Peyer's patch (tissue), 4 donors: Measurements from ENCODE around the gene FBXL4. TPM values are rescaled to one million over a fixed set of nuclear protein-coding genes. Genes with fewer than 3 reads are reported as not detected.

Source experiments
- DNase-seq, 3 donors: peaks; one replicate each; pipeline ENCODE4 v3.0.0-alpha.2; 2017 to 2019
- H3K27ac ChIP-seq, 4 donors: fragments of 200-600 bp; sonication (generic); one replicate each; pipeline ENCODE4 v1.5.1; 2016 to 2019
- H3K27me3 ChIP-seq, 2 donors: fragments of 200-600 bp; sonication (generic); one replicate each; pipeline ENCODE4 v1.5.1; 2019
- H3K36me3 ChIP-seq, 3 donors: fragments of 200-600 bp; sonication (generic); one replicate each; pipeline ENCODE4 v1.5.1; 2016 to 2019
- H3K4me1 ChIP-seq, 4 donors: fragments of 200-600 bp; sonication (generic); one replicate each; pipeline ENCODE4 v1.5.1; 2016 to 2019
- H3K4me3 ChIP-seq, 4 donors: fragments of 200-600 bp; sonication (generic); 1 replicate in 3 of 4; 2 replicates in 1 of 4; pipeline ENCODE4 v1.5.1; 2016 to 2019; ENCODE audit warnings: mild to moderate bottlenecking in 1 of 4
- H3K9me3 ChIP-seq, 4 donors: fragments of 200-600 bp; sonication (generic); one replicate each; pipeline ENCODE4 v1.5.1; 2016 to 2019; ENCODE audit warnings: mild to moderate bottlenecking in 1 of 4
- POLR2A ChIP-seq, 2 donors: fragments of 450-650 bp; IDR thresholded peaks; one replicate each; pipeline ENCODE4 v1.5.1; 2017; ENCODE audit warnings: antibody characterized with exemption in 2 of 2, mild to moderate bottlenecking in 2 of 2, moderate library complexity in 2 of 2
- total RNA-seq, 4 donors: library from RNA; depleted of rRNA; stranded (reverse); fragments of >200 nt; gene quantifications; one replicate each; pipeline ENCODE4 v1.1.0, GENCODE V29; 2016
- TF ChIP-seq, protein P1 (sequence below), 6 experiments: fragments of 450-650 bp in 4 of 6; fragments of 200-600 bp in 2 of 6; sonication (generic) in 1 of 6; IDR thresholded peaks; one replicate each; pipeline ENCODE4 v1.5.1; 2017 to 2019; ENCODE audit warnings: antibody characterized with exemption in 6 of 6, mild to moderate bottlenecking in 3 of 6, moderate library complexity in 1 of 6

The FBXL4 gene
- total RNA-seq, 4 donors from 2014 or later, result 19.1 to 24.8 (median 21.2) TPM

DNA sequence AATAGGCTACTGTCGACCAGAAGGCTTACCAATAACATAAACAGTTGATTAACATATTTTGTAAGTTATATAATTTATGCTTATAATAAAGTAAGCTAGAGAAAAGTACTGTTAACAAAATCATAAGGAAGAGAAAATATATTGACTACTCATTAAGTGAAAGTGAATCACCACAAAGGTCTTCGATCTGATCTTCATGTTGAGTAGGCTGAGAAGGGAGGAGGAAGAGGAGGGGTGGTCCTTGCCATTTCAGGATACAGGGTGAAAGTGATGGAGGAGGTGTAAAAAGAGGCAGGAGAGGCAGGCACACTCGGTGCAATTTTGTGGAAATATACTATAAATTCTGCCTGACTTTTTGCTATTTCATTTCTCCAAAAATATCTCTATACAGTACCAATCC lies 10.4 kb downstream of the FBXL4 start:
- Histone ChIP-seq H3K27ac (no peak overlapping the region), H3K4me3 (no peak overlapping the region), H3K27me3 (no peaks in the 10 kb centered on the region), H3K36me3 (no peaks in the 10 kb centered on the region), H3K9me3 (peaks cover 0 to 4% (median 0%) of the 10 kb centered on the region in 4 donors), H3K4me1 (no peaks in the 10 kb centered on the region)
- no peak for DNase-seq
- TF ChIP-seq, protein P1, sequence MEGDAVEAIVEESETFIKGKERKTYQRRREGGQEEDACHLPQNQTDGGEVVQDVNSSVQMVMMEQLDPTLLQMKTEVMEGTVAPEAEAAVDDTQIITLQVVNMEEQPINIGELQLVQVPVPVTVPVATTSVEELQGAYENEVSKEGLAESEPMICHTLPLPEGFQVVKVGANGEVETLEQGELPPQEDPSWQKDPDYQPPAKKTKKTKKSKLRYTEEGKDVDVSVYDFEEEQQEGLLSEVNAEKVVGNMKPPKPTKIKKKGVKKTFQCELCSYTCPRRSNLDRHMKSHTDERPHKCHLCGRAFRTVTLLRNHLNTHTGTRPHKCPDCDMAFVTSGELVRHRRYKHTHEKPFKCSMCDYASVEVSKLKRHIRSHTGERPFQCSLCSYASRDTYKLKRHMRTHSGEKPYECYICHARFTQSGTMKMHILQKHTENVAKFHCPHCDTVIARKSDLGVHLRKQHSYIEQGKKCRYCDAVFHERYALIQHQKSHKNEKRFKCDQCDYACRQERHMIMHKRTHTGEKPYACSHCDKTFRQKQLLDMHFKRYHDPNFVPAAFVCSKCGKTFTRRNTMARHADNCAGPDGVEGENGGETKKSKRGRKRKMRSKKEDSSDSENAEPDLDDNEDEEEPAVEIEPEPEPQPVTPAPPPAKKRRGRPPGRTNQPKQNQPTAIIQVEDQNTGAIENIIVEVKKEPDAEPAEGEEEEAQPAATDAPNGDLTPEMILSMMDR (IDR thresholded peaks at IDR 0.05), result no peak
- TF ChIP-seq POLR2A (IDR thresholded peaks at IDR 0.05), result no peak

DNA sequence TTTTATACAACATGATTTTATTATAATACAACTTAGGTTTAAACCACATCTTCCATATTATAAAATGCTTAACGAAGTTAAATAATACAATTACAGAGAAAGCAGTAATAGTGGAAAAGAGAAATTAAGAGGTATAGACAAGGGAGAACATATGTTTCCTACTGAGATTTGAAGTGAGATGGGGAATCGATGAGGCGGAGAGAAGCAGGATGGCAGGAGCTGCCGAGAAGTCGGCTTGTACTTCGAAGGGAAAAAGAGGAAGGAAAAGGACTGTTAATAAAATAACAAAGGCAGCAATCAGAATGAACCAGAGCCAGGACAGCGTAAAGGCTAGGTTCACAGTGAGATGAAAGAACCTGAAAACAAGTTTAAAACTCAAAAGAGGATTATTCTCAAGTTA lies 15.4 kb downstream of the FBXL4 start:
- no peak for TF ChIP-seq POLR2A (IDR thresholded peaks at IDR 0.05)
- TF ChIP-seq, protein P1 (IDR thresholded peaks at IDR 0.05), result no peak
- no peaks in the 10 kb centered on the region for H3K9me3 ChIP-seq
- no peak for DNase-seq
- no peak overlapping the region for H3K27ac ChIP-seq
- no peaks in the 10 kb centered on the region for H3K4me1 ChIP-seq
- no peaks in the 10 kb centered on the region for H3K36me3 ChIP-seq
- no peak overlapping the region for H3K4me3 ChIP-seq
- H3K27me3 ChIP-seq, result no peaks in the 10 kb centered on the region

DNA sequence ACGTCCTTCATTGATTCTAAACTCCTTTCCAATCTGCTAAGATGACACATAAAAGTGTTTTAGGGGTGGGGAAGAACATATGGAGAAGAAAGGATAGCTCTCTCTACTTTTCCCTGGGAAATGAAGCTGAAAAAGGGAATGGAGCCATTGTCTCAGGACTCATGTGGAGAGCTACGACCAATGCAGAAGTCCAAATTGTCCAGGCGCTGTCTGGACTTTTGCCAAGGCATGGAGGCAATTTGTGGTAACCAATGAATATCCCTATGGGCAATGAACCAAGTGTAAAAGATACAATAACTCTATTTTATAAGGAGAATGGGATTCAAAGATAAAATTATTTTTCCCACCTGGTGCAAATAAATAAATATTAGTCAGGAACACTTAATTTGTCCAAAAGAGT lies 16.1 kb downstream of the FBXL4 start:
- Histone ChIP-seq H3K27me3 (no peaks in the 10 kb centered on the region), H3K9me3 (no peaks in the 10 kb centered on the region), H3K4me1 (no peaks in the 10 kb centered on the region), H3K36me3 (peaks cover 0 to under 1% (median 0%) of the 10 kb centered on the region in 3 donors), H3K4me3 (no peak overlapping the region), H3K27ac (no peak overlapping the region)
- TF ChIP-seq POLR2A (IDR thresholded peaks at IDR 0.05), result no peak
- TF ChIP-seq, protein P1 (IDR thresholded peaks at IDR 0.05), result no peak
- no peak for DNase-seq

DNA sequence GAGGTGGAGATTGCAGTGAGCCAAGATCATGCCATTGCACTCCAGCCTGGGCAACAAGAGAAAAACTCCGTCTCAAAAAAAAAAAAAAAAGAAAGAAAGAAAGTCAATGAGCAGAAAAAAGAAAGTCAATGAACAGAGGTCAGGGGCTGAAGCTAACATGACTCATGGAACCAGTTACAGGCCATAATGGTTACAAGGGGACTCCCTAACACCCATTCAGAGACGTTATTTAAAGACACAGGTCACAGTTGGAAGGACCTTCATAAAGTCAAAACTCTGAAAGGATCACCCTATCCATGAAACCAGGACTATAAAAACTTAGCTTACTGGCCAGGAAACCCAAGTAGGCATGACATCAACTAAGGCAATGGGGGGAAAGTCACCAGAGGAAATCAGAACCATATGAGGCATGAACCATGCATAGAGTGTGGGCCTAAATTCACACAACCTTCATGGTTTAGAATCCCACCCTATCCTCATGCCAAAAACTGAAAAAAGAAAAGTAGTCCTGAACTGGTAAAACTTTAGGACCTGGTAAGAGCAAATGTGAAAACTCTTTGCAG lies 18.2 kb downstream of the FBXL4 start:
- TF ChIP-seq, protein P1 (IDR thresholded peaks at IDR 0.05), result no peak
- no peak for TF ChIP-seq POLR2A (IDR thresholded peaks at IDR 0.05)
- H3K36me3 ChIP-seq, result peaks cover 0 to 12% (median 0%) of the 10 kb centered on the region in 3 donors
- H3K27me3 ChIP-seq, result no peaks in the 10 kb centered on the region

DNA sequence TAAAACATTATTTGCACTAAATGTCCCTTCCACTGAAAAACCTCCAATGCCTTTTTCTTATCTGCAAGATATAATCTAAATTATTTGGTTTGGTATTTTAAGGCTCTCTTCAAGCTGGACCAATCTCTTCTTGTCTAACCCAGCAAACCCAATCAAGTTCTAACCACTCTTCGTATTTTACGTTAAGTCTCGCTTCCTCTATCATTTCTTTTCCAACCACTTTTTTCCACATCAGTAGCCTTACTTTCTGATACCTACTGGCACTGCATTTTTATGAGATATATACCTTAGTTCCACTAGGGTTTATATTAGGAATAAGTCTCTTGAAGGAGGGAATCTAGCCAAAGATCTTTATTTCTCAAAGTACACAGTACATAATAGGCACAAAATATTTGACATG lies 19.1 kb downstream of the FBXL4 start:
- Histone ChIP-seq H3K36me3 (peaks cover 0 to 12% (median 0%) of the 10 kb centered on the region in 3 donors), H3K27ac (no peak overlapping the region), H3K9me3 (no peaks in the 10 kb centered on the region), H3K4me3 (no peak overlapping the region), H3K27me3 (no peaks in the 10 kb centered on the region), H3K4me1 (no peaks in the 10 kb centered on the region)
- no peak for TF ChIP-seq POLR2A (IDR thresholded peaks at IDR 0.05)
- TF ChIP-seq, protein P1 (IDR thresholded peaks at IDR 0.05), result no peak
- DNase-seq, result no peak

More for the DNA sequence above, 18.2 kb downstream of the FBXL4 start:
- Histone ChIP-seq H3K27ac (no peak overlapping the region), H3K9me3 (no peaks in the 10 kb centered on the region), H3K4me1 (no peaks in the 10 kb centered on the region), H3K4me3 (no peak overlapping the region)
- no peak for DNase-seq

DNA sequence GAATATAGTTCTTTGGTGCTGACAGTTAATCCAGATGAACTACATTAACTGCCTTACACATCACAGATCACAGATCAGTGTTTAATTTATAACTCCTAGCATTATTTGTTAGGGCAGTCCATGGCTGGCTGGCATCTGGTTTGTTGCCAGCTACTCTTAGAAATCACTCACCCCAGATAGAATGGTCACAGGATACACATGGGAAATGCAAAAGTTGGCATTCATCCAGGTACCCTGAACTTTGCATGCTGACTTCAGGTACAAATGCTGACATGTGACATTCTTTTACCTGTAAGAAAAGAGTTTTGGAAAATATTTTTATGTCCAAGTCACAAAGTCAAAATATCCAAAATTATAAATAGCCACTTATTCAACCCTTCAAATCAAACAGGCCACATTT lies 20.2 kb downstream of the FBXL4 start:
- H3K4me3 ChIP-seq, result no peak overlapping the region
- TF ChIP-seq, protein P1 (IDR thresholded peaks at IDR 0.05), result no peak
- TF ChIP-seq POLR2A (IDR thresholded peaks at IDR 0.05), result no peak
- DNase-seq, result no peak
- H3K27ac ChIP-seq, result no peak overlapping the region
- H3K36me3 ChIP-seq, result peaks cover 0 to 12% (median 0%) of the 10 kb centered on the region in 3 donors
- H3K9me3 ChIP-seq, result no peaks in the 10 kb centered on the region
- no peaks in the 10 kb centered on the region for H3K4me1 ChIP-seq
- H3K27me3 ChIP-seq, result no peaks in the 10 kb centered on the region
